Mesothelial cell of epicardium (in vitro differentiated cells): ENCODE measurements around the gene RABAC1. TPM values are rescaled to one million over a fixed set of nuclear protein-coding genes. Genes with fewer than 3 reads are reported as not detected.
A peak's percentile ranks its signal among the peaks of the same experiment; 100 is the strongest.

ENCODE experiments used
- DNase-seq, 2 experiments: peaks; one replicate each; pipeline ENCODE4 v3.0.0; 2021; ENCODE audit warnings: low spot score in 2 of 2; ENCODE audit not compliant: unreplicated experiment in 2 of 2
- H3K27ac Mint-ChIP-seq: 2 replicates; pipeline ENCODE4 v1.8.0; 2021; ENCODE audit warnings: mixed read lengths
- H3K27me3 Mint-ChIP-seq: 2 replicates; pipeline ENCODE4 v1.8.0; 2021; ENCODE audit warnings: low read depth, mixed read lengths
- H3K36me3 Mint-ChIP-seq: 2 replicates; pipeline ENCODE4 v1.8.0; 2021; ENCODE audit warnings: mixed read lengths
- H3K4me1 Mint-ChIP-seq: 2 replicates; pipeline ENCODE4 v1.8.0; 2021; ENCODE audit warnings: mixed read lengths
- H3K4me3 Mint-ChIP-seq: 2 replicates; pipeline ENCODE4 v1.8.0; 2021; ENCODE audit warnings: mild to moderate bottlenecking, moderate library complexity, mixed read lengths
- H3K9me3 Mint-ChIP-seq: 2 replicates; pipeline ENCODE4 v1.8.0; 2021; ENCODE audit warnings: mixed read lengths
- total RNA-seq: library from RNA; stranded (reverse); gene quantifications from 3 replicates; pipeline ENCODE4 v1.2.1, GENCODE V29; 2021
- TF ChIP-seq, protein P1 (sequence below): fragments of 200-600 bp; sonication (generic); IDR thresholded peaks from one replicate; pipeline ENCODE4 v1.5.0; 2021; ENCODE audit warnings: antibody characterized with exemption; ENCODE audit not compliant: unreplicated experiment

The RABAC1 gene
- total RNA-seq, 1 donor from 2014 or later: 102 TPM

DNA sequence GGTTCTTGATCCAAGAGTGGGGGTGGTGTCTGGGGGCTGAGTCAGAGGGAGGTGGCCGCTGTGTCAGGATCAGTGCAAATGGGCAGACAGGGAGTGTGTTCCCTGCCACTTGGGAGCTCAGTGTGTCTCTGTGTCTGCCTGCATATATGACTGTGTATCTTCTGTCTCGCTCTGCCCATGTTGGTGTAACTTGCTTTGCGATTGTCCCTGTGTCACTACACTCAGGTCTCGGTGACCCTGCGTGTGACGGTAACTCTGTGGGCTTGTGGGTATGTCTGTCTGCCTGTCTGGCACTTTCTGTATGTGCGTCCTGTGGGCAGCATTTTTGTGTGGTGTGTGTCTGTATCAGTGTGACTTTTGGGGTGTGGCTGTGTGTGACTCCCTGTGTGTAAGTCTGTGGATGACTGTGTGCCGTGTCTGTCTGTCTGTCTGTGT, 22.7 kb downstream of the RABAC1 start:
- TF ChIP-seq, protein P1, sequence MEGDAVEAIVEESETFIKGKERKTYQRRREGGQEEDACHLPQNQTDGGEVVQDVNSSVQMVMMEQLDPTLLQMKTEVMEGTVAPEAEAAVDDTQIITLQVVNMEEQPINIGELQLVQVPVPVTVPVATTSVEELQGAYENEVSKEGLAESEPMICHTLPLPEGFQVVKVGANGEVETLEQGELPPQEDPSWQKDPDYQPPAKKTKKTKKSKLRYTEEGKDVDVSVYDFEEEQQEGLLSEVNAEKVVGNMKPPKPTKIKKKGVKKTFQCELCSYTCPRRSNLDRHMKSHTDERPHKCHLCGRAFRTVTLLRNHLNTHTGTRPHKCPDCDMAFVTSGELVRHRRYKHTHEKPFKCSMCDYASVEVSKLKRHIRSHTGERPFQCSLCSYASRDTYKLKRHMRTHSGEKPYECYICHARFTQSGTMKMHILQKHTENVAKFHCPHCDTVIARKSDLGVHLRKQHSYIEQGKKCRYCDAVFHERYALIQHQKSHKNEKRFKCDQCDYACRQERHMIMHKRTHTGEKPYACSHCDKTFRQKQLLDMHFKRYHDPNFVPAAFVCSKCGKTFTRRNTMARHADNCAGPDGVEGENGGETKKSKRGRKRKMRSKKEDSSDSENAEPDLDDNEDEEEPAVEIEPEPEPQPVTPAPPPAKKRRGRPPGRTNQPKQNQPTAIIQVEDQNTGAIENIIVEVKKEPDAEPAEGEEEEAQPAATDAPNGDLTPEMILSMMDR: no peak
- H3K27me3 Mint-ChIP-seq: peaks cover 67% of the 10 kb centered on the region
- peaks cover 19% of the 10 kb centered on the region for H3K4me1 Mint-ChIP-seq
- H3K4me3 Mint-ChIP-seq: no peak overlapping the region
- H3K27ac Mint-ChIP-seq: no peak overlapping the region
- DNase-seq: no peak
- H3K9me3 Mint-ChIP-seq: no peaks in the 10 kb centered on the region
- no peaks in the 10 kb centered on the region for H3K36me3 Mint-ChIP-seq

DNA sequence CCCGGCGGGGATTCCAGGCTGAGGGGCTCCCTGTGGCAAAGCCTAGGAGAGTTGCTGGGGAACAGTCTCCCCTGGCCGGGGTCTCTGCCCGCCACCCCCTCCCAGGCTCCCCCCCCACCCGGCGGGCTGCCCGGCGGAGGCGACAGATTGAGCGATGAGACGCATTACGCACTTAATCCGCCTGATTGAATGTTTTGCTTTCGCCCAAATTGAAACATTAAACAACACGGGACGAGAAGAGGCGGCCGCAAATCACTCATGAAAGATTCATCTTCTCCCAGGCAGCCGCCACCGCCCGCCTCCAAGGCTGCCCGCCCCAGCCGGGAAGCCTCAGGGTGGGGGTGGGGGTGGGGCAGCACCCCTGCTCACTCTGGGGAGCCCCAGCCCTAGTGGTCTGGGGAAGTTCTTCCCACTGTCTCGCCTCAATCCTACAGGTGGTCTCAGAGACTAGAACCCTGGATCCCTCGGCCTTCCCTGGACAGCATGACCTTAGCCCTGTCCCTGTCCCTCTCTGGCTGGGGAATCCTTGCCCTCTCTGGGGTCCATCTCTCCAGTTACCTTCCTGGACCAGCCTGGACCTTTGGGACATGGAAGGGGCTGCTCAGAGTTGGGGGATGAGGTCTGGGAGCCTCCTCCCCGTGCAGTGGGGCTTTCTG, 23.2 kb downstream of the RABAC1 start:
- no peak overlapping the region for H3K27ac Mint-ChIP-seq
- no peaks in the 10 kb centered on the region for H3K36me3 Mint-ChIP-seq
- H3K4me1 Mint-ChIP-seq: peaks cover 19% of the 10 kb centered on the region
- no peak for DNase-seq
- H3K4me3 Mint-ChIP-seq: no peak overlapping the region
- TF ChIP-seq, protein P1: no peak
- H3K9me3 Mint-ChIP-seq: no peaks in the 10 kb centered on the region
- peaks cover 69% of the 10 kb centered on the region for H3K27me3 Mint-ChIP-seq

DNA sequence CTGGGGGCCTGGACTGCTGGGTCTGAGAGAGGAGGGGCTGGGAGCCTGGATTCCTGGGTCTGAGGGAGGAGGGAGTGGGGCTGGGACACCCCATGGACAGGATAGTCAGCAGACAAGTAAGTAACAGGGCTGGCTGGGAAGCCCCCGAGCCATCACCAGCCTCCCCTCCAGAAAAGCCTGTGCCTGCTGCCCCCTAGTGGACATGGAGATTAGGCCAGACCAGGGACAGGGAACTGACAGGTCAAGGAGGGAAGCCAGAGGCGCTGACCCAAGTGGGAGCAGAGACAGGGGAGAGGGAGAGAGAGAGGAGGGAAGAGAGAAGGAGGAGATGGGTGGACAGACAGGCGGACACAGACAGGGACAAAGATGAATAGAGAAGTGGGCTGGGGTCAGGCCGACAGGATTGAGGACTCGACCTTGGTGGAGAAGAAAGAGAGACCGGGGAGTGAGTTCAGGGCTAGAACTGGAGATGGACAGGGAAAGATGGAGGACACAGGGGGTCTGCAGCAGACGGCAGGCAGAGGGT, 24.2 kb downstream of the RABAC1 start:
- Mint-ChIP-seq H3K9me3 (no peaks in the 10 kb centered on the region), H3K27ac (no peak overlapping the region), H3K4me3 (no peak overlapping the region), H3K4me1 (peaks cover 17% of the 10 kb centered on the region), H3K36me3 (no peaks in the 10 kb centered on the region), H3K27me3 (peaks cover 75% of the 10 kb centered on the region)
- DNase-seq: peak in 1 of 2 experiments; percentile 79
- TF ChIP-seq, protein P1: peak; percentile 85

DNA sequence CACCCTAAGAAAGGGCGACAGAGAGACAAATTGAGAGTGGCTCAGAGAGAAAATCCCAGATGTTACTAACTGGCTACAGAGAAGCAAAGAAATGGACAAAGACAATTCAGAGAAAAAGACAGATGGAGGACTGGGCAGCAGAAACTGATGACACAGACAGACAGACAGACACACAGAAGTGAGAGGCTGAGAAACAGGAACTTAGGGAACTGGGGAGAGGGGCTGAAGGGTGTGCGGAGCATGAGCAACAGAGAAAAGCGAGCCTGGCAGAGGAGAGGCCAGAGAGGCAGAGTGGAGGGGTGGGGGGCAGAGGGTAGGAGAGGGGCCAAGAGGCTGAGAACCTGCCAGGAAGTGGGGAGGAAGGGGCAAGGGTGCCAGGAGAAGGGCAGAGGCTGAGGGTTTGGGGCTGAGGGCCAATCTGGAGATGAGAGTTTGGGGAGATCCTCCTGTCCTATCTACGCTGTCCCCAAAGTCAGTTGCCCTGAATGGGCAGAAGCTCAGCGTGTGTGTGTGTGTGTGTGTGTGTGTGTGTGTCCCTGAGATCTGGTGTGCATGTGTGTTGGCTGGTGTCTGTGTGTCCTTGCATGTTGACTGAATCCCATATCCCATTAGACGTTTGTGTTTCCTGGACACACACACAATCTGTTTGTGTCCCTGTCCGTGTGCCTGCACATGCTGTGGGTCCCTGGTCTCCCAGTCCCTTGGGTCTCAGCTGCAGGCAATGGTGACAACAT, 25.3 kb downstream of the RABAC1 start:
- Mint-ChIP-seq H3K9me3 (no peaks in the 10 kb centered on the region), H3K27me3 (peaks cover 85% of the 10 kb centered on the region), H3K4me1 (peaks cover 22% of the 10 kb centered on the region), H3K27ac (no peak overlapping the region), H3K4me3 (no peak overlapping the region), H3K36me3 (no peaks in the 10 kb centered on the region)
- DNase-seq: no peak
- TF ChIP-seq, protein P1: no peak

DNA sequence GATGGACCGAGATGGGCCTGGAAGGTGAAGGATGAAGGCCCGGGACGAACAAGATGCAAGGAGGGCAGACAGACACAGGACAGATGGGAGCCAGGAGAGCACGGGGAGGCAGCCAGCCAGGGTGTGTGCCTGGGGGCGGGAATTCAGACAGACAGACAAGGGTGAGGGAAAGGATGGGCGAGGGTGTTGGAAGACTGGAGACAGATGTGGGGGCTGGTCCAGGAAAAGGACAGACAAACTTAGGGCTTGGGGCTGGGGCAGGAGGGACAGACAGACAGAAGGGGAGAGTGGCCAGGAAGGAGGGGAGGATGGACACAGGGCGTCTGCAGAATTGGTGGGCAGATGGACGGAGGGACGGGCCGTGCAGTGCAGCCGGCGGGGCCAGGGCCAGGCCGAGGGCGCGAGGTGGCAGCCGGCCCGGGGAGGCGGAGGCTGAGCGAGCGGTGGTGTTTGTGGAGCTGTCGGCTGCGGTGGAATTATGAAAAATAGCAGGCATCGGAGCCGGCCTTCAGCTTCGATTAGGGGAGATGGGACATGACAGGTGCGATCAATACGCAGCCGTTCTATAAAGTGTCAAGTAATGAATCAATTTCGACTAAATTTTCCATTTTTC, 26.3 kb downstream of the RABAC1 start:
- Mint-ChIP-seq H3K36me3 (no peaks in the 10 kb centered on the region), H3K27me3 (peaks cover 87% of the 10 kb centered on the region), H3K4me3 (no peak overlapping the region)

More for the DNA sequence above, 26.3 kb downstream of the RABAC1 start:
- no peak overlapping the region for H3K27ac Mint-ChIP-seq
- TF ChIP-seq, protein P1: no peak
- no peaks in the 10 kb centered on the region for H3K9me3 Mint-ChIP-seq
- no peak for DNase-seq
- H3K4me1 Mint-ChIP-seq: peaks cover 24% of the 10 kb centered on the region
